ENCODE data around the gene CELSR2.

Gene CELSR2

GRCh38 chr1:109255097-109255651 lies 5.8 kb downstream of the CELSR2 start:
- no peaks in the 10 kb centered on the region for H3K9me3 ChIP-seq (ENCODE audit: control insufficient read depth, low read depth, low read length)
- peaks cover 3% of the 10 kb centered on the region for H3K36me3 ChIP-seq (ENCODE audit: control insufficient read depth, low read depth, low read length)
- no peak overlapping the region for H3K27ac ChIP-seq (ENCODE audit: low read length)
- peaks cover 21% of the 10 kb centered on the region for H3K4me1 ChIP-seq (ENCODE audit: control insufficient read depth, low read depth, low read length)
- peak overlapping the region; percentile 63 for H3K9ac ChIP-seq (ENCODE audit: low read length)
- peaks cover 11% of the 10 kb centered on the region for H3K27me3 ChIP-seq (ENCODE audit: control insufficient read depth, insufficient read depth, low read length)
- H3K4me3 ChIP-seq (ENCODE audit: low read length) = peak overlapping the region; percentile 11

- peaks cover 6% of the 10 kb centered on the region for H3K27me3 ChIP-seq (ENCODE audit: control insufficient read depth, insufficient read depth, low read length)
- H3K9me3 ChIP-seq (ENCODE audit: control insufficient read depth, low read depth, low read length) = no peaks in the 10 kb centered on the region
- peak overlapping the region; percentile 63 for H3K9ac ChIP-seq (ENCODE audit: low read length)
- peaks cover 23% of the 10 kb centered on the region for H3K4me1 ChIP-seq (ENCODE audit: control insufficient read depth, low read depth, low read length)
- peak overlapping the region; percentile 11 for H3K4me3 ChIP-seq (ENCODE audit: low read length)
- H3K36me3 ChIP-seq (ENCODE audit: control insufficient read depth, low read depth, low read length) = peaks cover 3% of the 10 kb centered on the region
- H3K27ac ChIP-seq (ENCODE audit: low read length) = no peak overlapping the region
Measured at GRCh38 chr1:109255678-109256077, 6.3 kb downstream of the CELSR2 start.

GRCh38 chr1:109256085-109256484 lies 6.7 kb downstream of the CELSR2 start:
- no peak overlapping the region for H3K9ac ChIP-seq (ENCODE audit: low read length)
- H3K4me1 ChIP-seq (ENCODE audit: control insufficient read depth, low read depth, low read length) = peaks cover 23% of the 10 kb centered on the region
- H3K4me3 ChIP-seq (ENCODE audit: low read length) = no peak overlapping the region
- H3K9me3 ChIP-seq (ENCODE audit: control insufficient read depth, low read depth, low read length) = no peaks in the 10 kb centered on the region
- peaks cover 2% of the 10 kb centered on the region for H3K36me3 ChIP-seq (ENCODE audit: control insufficient read depth, low read depth, low read length)
- H3K27me3 ChIP-seq (ENCODE audit: control insufficient read depth, insufficient read depth, low read length) = peaks cover 2% of the 10 kb centered on the region
- no peak overlapping the region for H3K27ac ChIP-seq (ENCODE audit: low read length)

- Histone ChIP-seq H3K9ac (ENCODE audit: low read length) (no peak overlapping the region), H3K36me3 (ENCODE audit: control insufficient read depth, low read depth, low read length) (peaks cover 7% of the 10 kb centered on the region), H3K27ac (ENCODE audit: low read length) (no peak overlapping the region), H3K27me3 (ENCODE audit: control insufficient read depth, insufficient read depth, low read length) (no peaks in the 10 kb centered on the region), H3K9me3 (ENCODE audit: control insufficient read depth, low read depth, low read length) (no peaks in the 10 kb centered on the region), H3K4me3 (ENCODE audit: low read length) (no peak overlapping the region), H3K4me1 (ENCODE audit: control insufficient read depth, low read depth, low read length) (peaks cover 23% of the 10 kb centered on the region)
Measured at GRCh38 chr1:109256971-109257681, 7.8 kb downstream of the CELSR2 start.

- no peak overlapping the region for H3K9ac ChIP-seq (ENCODE audit: low read length)
- H3K4me3 ChIP-seq (ENCODE audit: low read length) = no peak overlapping the region
- no peaks in the 10 kb centered on the region for H3K27me3 ChIP-seq (ENCODE audit: control insufficient read depth, insufficient read depth, low read length)
- H3K36me3 ChIP-seq (ENCODE audit: control insufficient read depth, low read depth, low read length) = peaks cover 7% of the 10 kb centered on the region
- H3K4me1 ChIP-seq (ENCODE audit: control insufficient read depth, low read depth, low read length) = peaks cover 23% of the 10 kb centered on the region
- H3K9me3 ChIP-seq (ENCODE audit: control insufficient read depth, low read depth, low read length) = no peaks in the 10 kb centered on the region
- no peak overlapping the region for H3K27ac ChIP-seq (ENCODE audit: low read length)
Measured at GRCh38 chr1:109257682-109258421, 8.5 kb downstream of the CELSR2 start.

- Histone ChIP-seq H3K27ac (ENCODE audit: low read length) (no peak overlapping the region), H3K4me3 (ENCODE audit: low read length) (no peak overlapping the region), H3K27me3 (ENCODE audit: control insufficient read depth, insufficient read depth, low read length) (no peaks in the 10 kb centered on the region), H3K9ac (ENCODE audit: low read length) (no peak overlapping the region), H3K9me3 (ENCODE audit: control insufficient read depth, low read depth, low read length) (no peaks in the 10 kb centered on the region), H3K36me3 (ENCODE audit: control insufficient read depth, low read depth, low read length) (peaks cover 7% of the 10 kb centered on the region), H3K4me1 (ENCODE audit: control insufficient read depth, low read depth, low read length) (peaks cover 21% of the 10 kb centered on the region)
Measured at GRCh38 chr1:109258481-109259466, 9.4 kb downstream of the CELSR2 start.

GRCh38 chr1:109259674-109260557 lies 10.6 kb downstream of the CELSR2 start:
- Histone ChIP-seq H3K4me1 (ENCODE audit: control insufficient read depth, low read depth, low read length) (peaks cover 9% of the 10 kb centered on the region), H3K27me3 (ENCODE audit: control insufficient read depth, insufficient read depth, low read length) (no peaks in the 10 kb centered on the region), H3K4me3 (ENCODE audit: low read length) (no peak overlapping the region), H3K27ac (ENCODE audit: low read length) (peak overlapping the region; percentile 65), H3K9me3 (ENCODE audit: control insufficient read depth, low read depth, low read length) (no peaks in the 10 kb centered on the region), H3K36me3 (ENCODE audit: control insufficient read depth, low read depth, low read length) (peaks cover 14% of the 10 kb centered on the region), H3K9ac (ENCODE audit: low read length) (no peak overlapping the region)

- H3K9me3 ChIP-seq (ENCODE audit: control insufficient read depth, low read depth, low read length) = no peaks in the 10 kb centered on the region
- peaks cover 3% of the 10 kb centered on the region for H3K4me1 ChIP-seq (ENCODE audit: control insufficient read depth, low read depth, low read length)
- no peak overlapping the region for H3K9ac ChIP-seq (ENCODE audit: low read length)
- no peak overlapping the region for H3K4me3 ChIP-seq (ENCODE audit: low read length)
- H3K27me3 ChIP-seq (ENCODE audit: control insufficient read depth, insufficient read depth, low read length) = no peaks in the 10 kb centered on the region
- H3K27ac ChIP-seq (ENCODE audit: low read length) = no peak overlapping the region
- H3K36me3 ChIP-seq (ENCODE audit: control insufficient read depth, low read depth, low read length) = peaks cover 22% of the 10 kb centered on the region
Measured at GRCh38 chr1:109261006-109261405, 11.7 kb downstream of the CELSR2 start.

- H3K4me3 ChIP-seq (ENCODE audit: low read length) = no peak overlapping the region
- H3K9me3 ChIP-seq (ENCODE audit: control insufficient read depth, low read depth, low read length) = no peaks in the 10 kb centered on the region
- H3K36me3 ChIP-seq (ENCODE audit: control insufficient read depth, low read depth, low read length) = peaks cover 22% of the 10 kb centered on the region
- H3K4me1 ChIP-seq (ENCODE audit: control insufficient read depth, low read depth, low read length) = peaks cover 3% of the 10 kb centered on the region
- H3K27ac ChIP-seq (ENCODE audit: low read length) = no peak overlapping the region
- H3K9ac ChIP-seq (ENCODE audit: low read length) = no peak overlapping the region
- H3K27me3 ChIP-seq (ENCODE audit: control insufficient read depth, insufficient read depth, low read length) = no peaks in the 10 kb centered on the region
Measured at GRCh38 chr1:109261578-109261977, 12.2 kb downstream of the CELSR2 start.

GRCh38 chr1:109262231-109263055 lies 13.1 kb downstream of the CELSR2 start:
- no peaks in the 10 kb centered on the region for H3K9me3 ChIP-seq (ENCODE audit: control insufficient read depth, low read depth, low read length)
- H3K9ac ChIP-seq (ENCODE audit: low read length) = no peak overlapping the region
- no peaks in the 10 kb centered on the region for H3K27me3 ChIP-seq (ENCODE audit: control insufficient read depth, insufficient read depth, low read length)
- peaks cover 23% of the 10 kb centered on the region for H3K36me3 ChIP-seq (ENCODE audit: control insufficient read depth, low read depth, low read length)
- H3K4me1 ChIP-seq (ENCODE audit: control insufficient read depth, low read depth, low read length) = peaks cover 3% of the 10 kb centered on the region
- H3K4me3 ChIP-seq (ENCODE audit: low read length) = no peak overlapping the region
- no peak overlapping the region for H3K27ac ChIP-seq (ENCODE audit: low read length)
